H1 (cell line): ENCODE data around the gene POLL. TPM values are rescaled to one million over a fixed set of nuclear protein-coding genes. Genes with fewer than 3 reads are reported as not detected.

Experiments
- CTCF ChIA-PET: fragments of 300-600 bp; sonication (Branson Sonifier 250); formaldehyde crosslinking; loops from one replicate; lab custom pipeline; 2021; ENCODE audit not compliant: partially characterized antibody; lab: Charles Lee
- POLR2A ChIA-PET: fragments of 300-600 bp; sonication (Branson Sonifier 250); formaldehyde crosslinking; loops from one replicate; lab custom pipeline; 2021; ENCODE audit warnings: inconsistent platforms; ENCODE audit not compliant: partially characterized antibody; lab: Charles Lee
- DNase-seq, 2 experiments: peaks; one replicate each; pipeline versions ENCODE4 v3.0.0 to v3.0.0-alpha.2; 2010 to 2022; ENCODE audit warnings: low spot score in 2 of 2, low read depth in 1 of 2, mixed read lengths in 1 of 2
- FAIRE-seq: peaks from 2 replicates; lab custom pipeline; 2011; peaks lifted over from hg19 to GRCh38; lab: Jason Lieb, UNC
- H2AFZ ChIP-seq: 2 replicates; pipeline ENCODE4 v1.8.1; 2012; ENCODE audit warnings: low read length, inconsistent platforms
- H2AK5ac ChIP-seq: 2 replicates; pipeline ENCODE4 v1.6.1; 2013; ENCODE audit warnings: low read depth, low read length
- H2BK120ac ChIP-seq: replicated peaks from 2 replicates; pipeline ENCODE3; 2013; ENCODE audit warnings: low read depth, low read length, inconsistent platforms
- H2BK12ac ChIP-seq: 2 replicates; pipeline ENCODE4 v1.6.1; 2013; ENCODE audit warnings: low read depth, low read length
- H2BK15ac ChIP-seq: 2 replicates; pipeline ENCODE4 v1.6.1; 2013; ENCODE audit warnings: low read length
- H2BK20ac ChIP-seq: 2 replicates; pipeline ENCODE4 v1.6.1; 2013; ENCODE audit warnings: low read length
- H2BK5ac ChIP-seq: 2 replicates; pipeline ENCODE4 v1.6.1; 2013; ENCODE audit warnings: low read depth, low read length
- H3K14ac ChIP-seq: 2 replicates; pipeline ENCODE4 v1.6.1; 2013; ENCODE audit warnings: inconsistent platforms; ENCODE audit not compliant: insufficient read length
- H3K18ac ChIP-seq: 2 replicates; pipeline ENCODE4 v1.6.1; 2013; ENCODE audit warnings: low read length; ENCODE audit errors: extremely low read depth
- H3K23ac ChIP-seq: 2 replicates; pipeline ENCODE4 v1.6.1; 2013; ENCODE audit warnings: inconsistent platforms; ENCODE audit not compliant: insufficient read length
- H3K23me2 ChIP-seq: 2 replicates; pipeline ENCODE4 v1.6.1; 2013; ENCODE audit warnings: low read depth, low read length
- H3K27ac ChIP-seq: 2 replicates; pipeline ENCODE4 v1.6.1; 2011; ENCODE audit warnings: low read depth, low read length, inconsistent platforms
- H3K27me3 ChIP-seq, 4 experiments: replicated peaks in 1 of 4; 1 replicate in 1 of 4; 2 replicates in 3 of 4; pipeline versions ENCODE4 v1.6.1 to v1.8.1; 2011 to 2013; ENCODE audit warnings: low read length in 3 of 4, mild to moderate bottlenecking in 3 of 4, inconsistent platforms in 2 of 4, mixed read lengths in 2 of 4, moderate library complexity in 1 of 4; ENCODE audit not compliant: control insufficient read depth in 3 of 4, insufficient read depth in 3 of 4; ENCODE audit errors: extremely low read depth in 1 of 4
- H3K36me3 ChIP-seq, 4 experiments: 2 replicates each; pipeline versions ENCODE4 v1.6.1 to v1.8.1; 2011 to 2013; ENCODE audit warnings: mild to moderate bottlenecking in 4 of 4, low read length in 3 of 4, moderate library complexity in 2 of 4, control low read depth in 1 of 4, inconsistent platforms in 1 of 4; ENCODE audit not compliant: insufficient read depth in 4 of 4, control insufficient read depth in 2 of 4
- H3K4ac ChIP-seq: replicated peaks from 2 replicates; pipeline ENCODE3; 2013; ENCODE audit warnings: low read length, low read depth, mixed read lengths, inconsistent platforms; ENCODE audit not compliant: insufficient read length
- H3K4me1 ChIP-seq, 4 experiments: replicated peaks in 1 of 4; 1 replicate in 1 of 4; 2 replicates in 3 of 4; pipeline versions ENCODE4 v1.6.1 to v1.8.1; 2011 to 2013; ENCODE audit warnings: low read length in 3 of 4, inconsistent platforms in 2 of 4, mixed read lengths in 1 of 4; ENCODE audit not compliant: insufficient read depth in 4 of 4, control insufficient read depth in 3 of 4
- H3K4me2 ChIP-seq, 2 experiments: 2 replicates each; pipeline versions ENCODE4 v1.6.1 to v1.8.1; 2011 to 2013; ENCODE audit warnings: low read depth in 2 of 2, low read length in 2 of 2, control low read depth in 1 of 2, inconsistent platforms in 1 of 2, mild to moderate bottlenecking in 1 of 2; ENCODE audit not compliant: insufficient read depth in 1 of 2
- H3K4me3 ChIP-seq, 4 experiments: fragments of 200-600, 300-600 bp in 1 of 4; sonication (generic), shearing (Covaris generic), sonication (Bioruptor Twin) in 1 of 4; 2 replicates each; pipeline versions ENCODE4 v1.5.1 to v1.8.1; 2011 to 2016; ENCODE audit warnings: low read length in 4 of 4, low read depth in 3 of 4, control low read depth in 2 of 4, inconsistent platforms in 2 of 4, mild to moderate bottlenecking in 2 of 4, mixed read lengths in 1 of 4, moderate library complexity in 1 of 4; ENCODE audit not compliant: insufficient read depth in 2 of 4; ENCODE audit errors: extremely low read depth in 1 of 4
- H3K56ac ChIP-seq: replicated peaks from 2 replicates; pipeline ENCODE3; 2013; ENCODE audit warnings: low read depth, mild to moderate bottlenecking, mixed read lengths, low read length, inconsistent platforms; ENCODE audit not compliant: insufficient read length
- H3K79me1 ChIP-seq: 2 replicates; pipeline ENCODE4 v1.6.1; 2013; ENCODE audit warnings: low read depth, low read length, control low read depth
- H3K79me2 ChIP-seq, 2 experiments: 2 replicates each; pipeline versions ENCODE4 v1.6.1 to v1.8.1; 2012 to 2013; ENCODE audit warnings: low read length in 2 of 2, mild to moderate bottlenecking in 2 of 2, inconsistent platforms in 1 of 2; ENCODE audit not compliant: insufficient read depth in 2 of 2, control insufficient read depth in 1 of 2
- H3K9ac ChIP-seq, 4 experiments: replicated peaks in 1 of 4; 1 replicate in 1 of 4; 2 replicates in 3 of 4; pipeline versions ENCODE4 v1.6.1 to v1.8.1; 2011 to 2013; ENCODE audit warnings: low read depth in 3 of 4, low read length in 3 of 4, control low read depth in 2 of 4, mild to moderate bottlenecking in 2 of 4, moderate library complexity in 2 of 4, inconsistent platforms in 1 of 4; ENCODE audit errors: extremely low read depth in 1 of 4
- H3K9me3 ChIP-seq, 2 experiments: 2 replicates each; pipeline versions ENCODE4 v1.6.1 to v1.8.1; 2012 to 2013; ENCODE audit warnings: mild to moderate bottlenecking in 2 of 2, moderate library complexity in 2 of 2, control low read depth in 1 of 2, inconsistent platforms in 1 of 2, low read depth in 1 of 2, low read length in 1 of 2, mixed read lengths in 1 of 2; ENCODE audit not compliant: insufficient read depth in 2 of 2
- H4K20me1 ChIP-seq, 2 experiments: replicated peaks in 1 of 2; 2 replicates each; pipeline versions ENCODE3 to v1.8.1; 2011 to 2013; ENCODE audit warnings: inconsistent platforms in 2 of 2, low read length in 2 of 2, mild to moderate bottlenecking in 1 of 2; ENCODE audit not compliant: insufficient read depth in 2 of 2, control insufficient read depth in 1 of 2
- H4K5ac ChIP-seq: 2 replicates; pipeline ENCODE4 v1.6.1; 2013; ENCODE audit warnings: low read length, low read depth, mixed read lengths, inconsistent platforms; ENCODE audit not compliant: insufficient read length
- H4K8ac ChIP-seq: 2 replicates; pipeline ENCODE4 v1.8.0; 2013; ENCODE audit warnings: mild to moderate bottlenecking, moderate library complexity, low read length, inconsistent platforms; ENCODE audit not compliant: insufficient read depth; ENCODE audit errors: extremely low read depth
- H4K91ac ChIP-seq: replicated peaks from 2 replicates; pipeline ENCODE3; 2013; ENCODE audit warnings: low read length, mixed read lengths, inconsistent platforms; ENCODE audit not compliant: insufficient read length
- ATF3 ChIP-seq: IDR thresholded peaks from 2 replicates; pipeline ENCODE4 v1.6.1; 2011; ENCODE audit warnings: low read depth, mild to moderate bottlenecking, low read length; ENCODE audit not compliant: insufficient read depth
- MAX ChIP-seq: IDR thresholded peaks from 2 replicates; pipeline ENCODE4 v1.6.1; 2012; ENCODE audit warnings: inconsistent platforms
- PHF8 ChIP-seq: fragments of 200-600 bp; sonication (generic); conservative IDR thresholded peaks from 2 replicates; pipeline ENCODE4 v1.7.1; 2012; ENCODE audit warnings: low read depth, mild to moderate bottlenecking, inconsistent platforms, low read length, moderate library complexity
- POLR2A ChIP-seq, 2 experiments: IDR thresholded peaks; 1 replicate in 1 of 2; 2 replicates in 1 of 2; pipeline ENCODE4 v1.6.1; 2011; ENCODE audit warnings: low read depth in 2 of 2, low read length in 2 of 2, mild to moderate bottlenecking in 2 of 2; ENCODE audit errors: control extremely low read depth in 1 of 2
- RFX5 ChIP-seq: IDR thresholded peaks from 2 replicates; pipeline ENCODE4 v1.6.1; 2011; ENCODE audit warnings: low read depth, low read length, improper control_type of control experiment, borderline replicate concordance
- WGBS, 2 experiments: shearing (Covaris generic) in 1 of 2; methylation state at CpG; one replicate each; pipeline versions ENCODE4 v1.1.6 to v1.1.7; 2013 to 2015; ENCODE audit warnings: low lambda C conversion rate in 2 of 2, mixed read lengths in 2 of 2, inconsistent platforms in 1 of 2, low coverage in 1 of 2, missing lambda C conversion rate in 1 of 2; ENCODE audit not compliant: insufficient replicate concordance in 2 of 2, insufficient coverage in 1 of 2, insufficient read length in 1 of 2; ENCODE audit errors: extremely low coverage in 1 of 2, missing lambda C conversion rate in 1 of 2; 5-methylcytosine and 5-hydroxymethylcytosine counted together
- polyA plus RNA-seq, 7 experiments: library from polyadenylated mRNA; depleted of rRNA in 3 of 7; stranded (reverse) in 5 of 7; unstranded in 2 of 7; fragments of >200 nt in 5 of 7; fragments of 200-250 nt in 2 of 7; gene quantifications; 1 replicate in 5 of 7; 2 replicates in 1 of 7; 4 replicates in 1 of 7; pipeline versions ENCODE4 v1.2.1 to v1.2.3, GENCODE V29; 2011 to 2013; ENCODE audit warnings: missing spikeins in 2 of 7, mixed read lengths in 2 of 7
- total RNA-seq: library from RNA; stranded (reverse); fragmentation: NEBNext Ultra II Directional; extraction: Animal tissue kit (Norgen Biotek cat#: 25700); gene quantifications from 2 replicates; pipeline ENCODE4 v1.2.1, GENCODE V29; 2021

Gene POLL
- total and polyA plus RNA-seq, 2 of the 8 experiments (the other 6 are each of a cell fraction or from before 2014, with no cell fraction given): 26.1 to 45.9 TPM

GRCh38 chr10:101561068-101561915, 26.8 kb downstream of the POLL start:
- no peak overlapping the region for H3K4ac ChIP-seq
- no peak overlapping the region for H3K23ac ChIP-seq
- no peak overlapping the region for H3K9ac ChIP-seq
- no peak overlapping the region for H4K91ac ChIP-seq
- ChIA-PET POLR2A (interaction anchor here (0.6 to 2.8 kb wide), 3 partner anchors 12 to 76 kb away, joined by 3 to 9 read pairs (median 4); no protein-coding TSS in a partner anchor), CTCF (interaction anchor here (0.9 to 8.5 kb wide), 10 partner anchors 9 to 369 kb away, joined by 3 to 65 read pairs (median 6); no protein-coding TSS in a partner anchor)
- H2BK12ac ChIP-seq: no peak overlapping the region
- H3K4me2 ChIP-seq: no peak overlapping the region
- H3K18ac ChIP-seq: no peak overlapping the region
- TF ChIP-seq PHF8 (no peak), MAX (0 out of 2 replicates have a peak, but pooled peaks have one; percentile 15), POLR2A (IDR thresholded peaks at IDR 0.05; ENCODE audit: control extremely low read depth in 1 of 2, low read depth in 2 of 2, low read length in 2 of 2) (no peak), RFX5 (no peak), ATF3 (no peak)
- H3K36me3 ChIP-seq: no peaks in the 10 kb centered on the region
- no peak overlapping the region for H2BK20ac ChIP-seq
- H3K79me2 ChIP-seq: no peaks in the 10 kb centered on the region
- H3K4me1 ChIP-seq: peaks cover 0 to 2% (median under 1%) of the 10 kb centered on the region in 4 experiments; a peak in 2 of 7 replicates
- FAIRE-seq (no peak), DNase-seq (peak in 1 of 2 experiments; percentile 45)
- H4K20me1 ChIP-seq: no peaks in the 10 kb centered on the region
- WGBS, 2 experiments: 91% methylated on average over 15 of the region's 15 CpGs; no CpG with 5 or more reads in 1 of the 2 experiments
- H2BK5ac ChIP-seq: no peak overlapping the region
- H3K56ac ChIP-seq: no peak overlapping the region
- H3K4me3 ChIP-seq: no peak overlapping the region
- H2BK120ac ChIP-seq: no peak overlapping the region
- no peak overlapping the region for H2AK5ac ChIP-seq
- no peak overlapping the region for H2BK15ac ChIP-seq
- no peaks in the 10 kb centered on the region for H3K9me3 ChIP-seq
- H2AFZ ChIP-seq: no peak overlapping the region
- no peak overlapping the region for H4K8ac ChIP-seq
- H3K27ac ChIP-seq: no peak overlapping the region
- peaks cover 0 to 6% (median 5%) of the 10 kb centered on the region in 4 experiments; a peak in 4 of 7 replicates for H3K27me3 ChIP-seq
- H4K5ac ChIP-seq: no peak overlapping the region
- H3K23me2 ChIP-seq: no peaks in the 10 kb centered on the region; the same call in 1 of the 2 replicates
- no peak overlapping the region for H3K14ac ChIP-seq
- H3K79me1 ChIP-seq: no peaks in the 10 kb centered on the region
